Mucosa of descending colon (tissue), 3 donors: Measurements from ENCODE around the gene ELMO2. TPM values are rescaled to one million over a fixed set of nuclear protein-coding genes. Genes with fewer than 3 reads are reported as not detected.

ENCODE experiments used
- ATAC-seq: fragments of 200-7000 bp; cut with Tn5 transposase; one replicate; pipeline ENCODE4 v1.9.1; 2020; ENCODE audit warnings: mild to moderate bottlenecking, moderate library complexity
- DNase-seq, 3 donors: peaks; one replicate each; pipeline ENCODE4 v3.0.0-alpha.2; 2020
- H3K36me3 ChIP-seq: fragments of 200-600 bp; one replicate; pipeline ENCODE4 v1.8.0; 2021; ENCODE audit warnings: low read depth, mild to moderate bottlenecking
- H3K4me1 ChIP-seq: fragments of 200-600 bp; one replicate; pipeline ENCODE4 v1.8.0; 2021; ENCODE audit warnings: low read depth, mild to moderate bottlenecking
- H3K4me3 ChIP-seq: fragments of 200-600 bp; one replicate; pipeline ENCODE4 v1.8.0; 2021; ENCODE audit warnings: mild to moderate bottlenecking
- H3K9me3 ChIP-seq: fragments of 200-600 bp; one replicate; pipeline ENCODE4 v1.8.0; 2021; ENCODE audit warnings: mild to moderate bottlenecking
- CTCF ChIP-seq: fragments of 200-600 bp; IDR thresholded peaks from one replicate; pipeline ENCODE4 v1.8.0; 2022; ENCODE audit warnings: antibody characterized with exemption, mild to moderate bottlenecking
- intact Hi-C, 2 donors: fragments of 100-400 bp; cut with DNase I in 1 of 2; cut with micrococcal nuclease in 1 of 2; formaldehyde crosslinking; loops; one replicate each; pipeline versions ENCODE4 v1.11.0 to v1.11.1; 2022; cut with DNase I, micrococcal nuclease
- total RNA-seq, 3 donors: library from RNA; stranded (reverse); fragmentation: NEBNext Ultra II Directional in 2 of 3; extraction: Animal tissue kit (Norgen Biotek cat#: 25700) in 2 of 3; gene quantifications; one replicate each; pipeline versions ENCODE4 v1.2.1 to v1.2.4, GENCODE V29; 2021 to 2023
- donor health status: DM: no; HTN: no; CAD: no; lungs with moderate emphysema.
- donor health status: DM: no; HTN: no; CAD: no.
- donor health status: DM: no; HTN: yes; CAD: no.

ELMO2 gene
- total RNA-seq, 3 donors from 2014 or later = 21.2 to 46.6 (median 27.1) TPM

DNA sequence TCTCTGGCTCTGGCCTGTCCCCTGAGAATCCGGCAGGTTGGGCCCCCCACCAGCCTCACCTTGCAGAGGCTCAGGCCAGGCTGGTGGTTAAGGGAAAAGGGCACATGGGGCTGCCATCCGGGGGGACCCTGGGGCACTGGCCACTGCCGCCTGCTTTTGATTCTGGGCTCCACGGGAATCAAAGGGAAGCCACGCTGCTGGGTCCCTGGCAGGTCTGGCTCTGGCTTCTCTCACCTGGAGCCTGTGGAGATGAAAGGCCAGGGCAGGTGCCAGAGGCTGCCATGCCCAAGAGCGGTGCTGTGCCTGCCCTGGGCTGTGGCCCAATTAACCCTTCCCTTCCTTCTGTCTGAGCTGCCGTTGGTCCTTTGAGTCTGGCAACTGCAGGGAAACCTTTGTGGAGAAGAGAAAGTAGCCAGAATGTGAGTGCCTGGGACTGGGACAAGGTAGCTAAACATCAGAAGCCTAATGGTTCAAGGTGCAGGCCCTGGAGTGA is 88.7 kb downstream of the ELMO2 start:
- intact Hi-C loops = no loop called here
- no peak for TF ChIP-seq CTCF
- Histone ChIP-seq H3K4me1 (no peaks in the 10 kb centered on the region), H3K4me3 (no peak overlapping the region), H3K36me3 (no peaks in the 10 kb centered on the region), H3K9me3 (no peaks in the 10 kb centered on the region)
- DNase-seq = no peak
- no peak for ATAC-seq

DNA sequence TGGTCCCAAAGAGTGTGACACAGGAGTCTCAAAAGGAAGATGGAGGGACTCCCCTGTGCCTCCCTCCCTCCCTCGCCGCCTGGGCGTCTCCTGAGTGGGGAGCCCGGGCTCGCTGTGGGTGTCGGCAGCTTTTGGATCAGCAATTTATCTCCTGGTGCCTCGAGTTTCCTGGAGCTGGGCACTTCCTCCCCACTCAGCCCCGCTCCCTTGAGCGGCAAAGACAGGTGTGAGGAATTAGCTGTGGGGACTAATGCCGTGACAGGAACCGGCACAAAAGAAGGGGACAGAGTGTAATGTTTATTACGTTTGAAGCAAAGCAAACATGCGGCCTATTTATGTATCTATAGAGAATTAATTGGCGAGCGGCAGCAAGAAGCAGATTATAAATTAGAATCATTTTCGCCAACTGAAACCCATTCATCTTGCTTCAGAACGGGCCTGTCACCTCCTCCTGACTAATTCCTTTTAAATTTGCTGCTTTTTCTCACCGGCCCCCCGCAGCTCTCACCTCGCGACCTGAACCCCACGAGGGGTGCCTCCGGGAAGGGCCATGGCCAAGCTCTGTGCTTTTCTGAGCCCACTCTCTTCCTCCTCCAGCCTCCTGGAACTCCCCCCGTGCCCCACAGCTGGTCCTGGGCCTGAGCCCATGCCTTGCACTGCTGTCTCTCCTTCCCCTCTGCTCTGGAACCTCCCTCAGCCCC is 89.3 kb downstream of the ELMO2 start:
- ATAC-seq = no peak
- TF ChIP-seq CTCF = no peak
- H3K36me3 ChIP-seq = no peaks in the 10 kb centered on the region
- peaks cover 2% of the 10 kb centered on the region for H3K4me1 ChIP-seq
- intact Hi-C loops = no loop called here
- DNase-seq = no peak
- no peak overlapping the region for H3K4me3 ChIP-seq
- no peaks in the 10 kb centered on the region for H3K9me3 ChIP-seq

Other genes starting within 250 kb of the ELMO2 start
- gene CDH22, start 98.1 kb downstream of the ELMO2 start, total RNA-seq = under 1 TPM; 0.13 to 0.32 (median 0.19) TPM
- gene ZNF334, start 106.9 kb upstream of the ELMO2 start, total RNA-seq = 1 to 10 TPM; 1.2 to 4.5 (median 2.7) TPM
- not detected for gene OCSTAMP, start 144.0 kb upstream of the ELMO2 start, total RNA-seq
- gene SLC13A3, start 244.8 kb upstream of the ELMO2 start, total RNA-seq = under 1 TPM in 2 of 3 donors, not detected in 1; 0.27 to 0.54 TPM